PC-9 (cell line): Measurements from ENCODE around the gene C6orf141.

Experiments used
- CTCF ChIP-seq: fragments of 200-600 bp; sonication (generic); conservative IDR thresholded peaks from 2 replicates; pipeline ENCODE4 v1.6.1; 2017; ENCODE audit warnings: mixed run types, antibody characterized with exemption, mild to moderate bottlenecking, moderate library complexity
- EZH2 ChIP-seq: fragments of 200-600 bp; sonication (generic); IDR thresholded peaks from 2 replicates; pipeline ENCODE4 v1.8.0; 2017; ENCODE audit warnings: antibody characterized with exemption, low read depth

GRCh38 chr6:49551866-49552129 lies 1.3 kb downstream of the C6orf141 start:
- TF ChIP-seq CTCF: no peak
- TF ChIP-seq EZH2: no peak
